GM21737 (cell line): ENCODE results near the gene ATXN1.
A peak's percentile ranks its signal among the peaks of the same experiment; 100 is the strongest.

Experiments
- ATAC-seq: cut with Tn5 transposase; IDR thresholded peaks from one replicate; pipeline ENCODE4 v1.9.1; 2021; ENCODE audit warnings: mild to moderate bottlenecking, moderate library complexity; ENCODE audit not compliant: unreplicated experiment

Gene ATXN1

GRCh38 chr6:16326971-16327776, 434.1 kb downstream of the ATXN1 start:
- no peak for ATAC-seq

DNA sequence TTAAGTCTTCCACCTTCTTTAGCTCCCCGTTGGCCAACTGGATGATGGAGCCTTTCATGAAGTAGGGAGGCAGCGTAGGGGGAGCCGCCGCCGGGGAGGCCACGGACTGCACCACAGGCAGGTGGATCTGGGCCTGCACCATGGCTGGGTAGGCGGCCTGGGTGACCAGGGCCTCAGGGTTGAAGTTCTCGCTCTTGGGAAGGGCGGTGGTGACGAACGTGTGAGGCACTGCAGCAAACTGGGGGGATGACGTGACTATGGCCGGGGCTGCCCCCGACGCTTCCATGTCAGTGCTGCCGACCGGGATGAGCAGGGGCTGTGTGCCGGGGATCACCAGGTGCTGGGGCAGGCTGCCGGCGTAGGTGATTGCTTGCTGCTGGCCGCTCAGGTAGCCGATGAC, 434.7 kb downstream of the ATXN1 start:
- ATAC-seq: no peak

DNA sequence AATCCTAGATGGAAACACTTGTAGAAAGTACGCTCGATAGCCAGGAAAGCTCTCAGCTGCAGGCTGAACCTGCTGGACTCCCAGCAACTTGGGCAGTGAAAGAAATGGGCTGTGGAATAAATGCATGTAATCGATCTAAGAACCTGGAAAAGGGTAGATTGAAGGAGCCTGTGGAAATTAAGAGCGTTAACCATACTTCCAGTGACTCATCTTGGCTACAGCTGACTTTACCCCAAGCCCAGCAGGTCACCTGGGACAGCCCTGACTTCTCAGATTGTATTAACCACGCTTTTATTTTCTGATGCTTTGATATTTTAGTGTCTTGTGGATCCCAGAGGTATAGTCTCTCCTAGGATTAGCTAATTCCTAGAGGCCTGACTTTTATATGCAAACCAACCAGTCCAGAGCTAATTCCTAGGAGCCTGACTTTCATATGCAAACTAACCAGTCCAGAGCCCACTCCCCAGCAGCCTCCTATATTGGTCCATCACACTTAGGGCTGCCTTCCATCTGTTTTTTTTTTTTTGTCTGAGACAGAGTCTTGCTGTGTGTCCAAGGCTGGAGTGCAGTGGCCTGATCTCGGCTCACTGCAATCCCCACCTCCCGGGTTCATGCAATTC, 436.5 kb downstream of the ATXN1 start:
- no peak for ATAC-seq

GRCh38 chr6:16324184-16324583, 437.1 kb downstream of the ATXN1 start:
- ATAC-seq: no peak

- peak; percentile 73 for ATAC-seq
Measured at GRCh38 chr6:16322666-16323312, 438.5 kb downstream of the ATXN1 start.

DNA sequence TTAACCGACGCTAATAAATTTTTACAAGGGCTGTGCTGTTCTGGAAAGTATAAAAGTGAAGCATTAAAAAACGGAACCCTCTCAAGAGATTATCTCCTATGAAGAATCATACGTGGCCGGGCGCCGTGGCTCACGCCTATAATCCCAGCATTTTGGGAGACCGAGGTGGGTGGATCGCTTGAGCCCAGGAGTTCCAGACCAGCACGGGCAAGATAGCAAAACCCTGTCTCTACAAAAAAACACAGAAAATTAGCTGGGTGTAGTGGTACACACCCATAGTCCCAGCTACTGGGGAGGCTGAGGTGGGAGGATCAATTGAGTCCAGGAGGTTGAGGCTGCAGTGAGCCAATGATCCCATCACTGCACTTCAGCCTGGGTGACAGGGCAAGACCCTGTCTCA, 439.4 kb downstream of the ATXN1 start:
- no peak for ATAC-seq

DNA sequence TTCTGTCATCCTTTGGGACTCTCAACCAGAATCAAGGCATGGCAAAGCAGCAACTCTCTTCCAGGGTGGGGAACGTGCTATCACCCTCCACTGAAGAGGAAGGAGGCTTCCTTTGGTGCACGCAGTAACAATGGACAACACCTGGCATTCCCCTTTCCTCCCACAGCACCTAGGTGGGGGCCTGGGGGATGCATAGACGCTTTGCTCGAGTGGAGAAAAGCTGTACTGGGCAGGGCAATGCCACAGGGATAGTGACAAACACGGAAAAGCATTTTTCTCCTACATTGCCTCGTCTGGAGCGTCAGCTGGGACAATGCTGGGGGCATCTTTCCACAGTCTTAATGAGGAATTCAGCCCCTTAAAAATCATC, 439.9 kb downstream of the ATXN1 start:
- ATAC-seq: no peak

GRCh38 chr6:16320533-16321340, 440.5 kb downstream of the ATXN1 start:
- no peak for ATAC-seq

GRCh38 chr6:16319813-16320532, 441.3 kb downstream of the ATXN1 start:
- peak; percentile 64 for ATAC-seq

DNA sequence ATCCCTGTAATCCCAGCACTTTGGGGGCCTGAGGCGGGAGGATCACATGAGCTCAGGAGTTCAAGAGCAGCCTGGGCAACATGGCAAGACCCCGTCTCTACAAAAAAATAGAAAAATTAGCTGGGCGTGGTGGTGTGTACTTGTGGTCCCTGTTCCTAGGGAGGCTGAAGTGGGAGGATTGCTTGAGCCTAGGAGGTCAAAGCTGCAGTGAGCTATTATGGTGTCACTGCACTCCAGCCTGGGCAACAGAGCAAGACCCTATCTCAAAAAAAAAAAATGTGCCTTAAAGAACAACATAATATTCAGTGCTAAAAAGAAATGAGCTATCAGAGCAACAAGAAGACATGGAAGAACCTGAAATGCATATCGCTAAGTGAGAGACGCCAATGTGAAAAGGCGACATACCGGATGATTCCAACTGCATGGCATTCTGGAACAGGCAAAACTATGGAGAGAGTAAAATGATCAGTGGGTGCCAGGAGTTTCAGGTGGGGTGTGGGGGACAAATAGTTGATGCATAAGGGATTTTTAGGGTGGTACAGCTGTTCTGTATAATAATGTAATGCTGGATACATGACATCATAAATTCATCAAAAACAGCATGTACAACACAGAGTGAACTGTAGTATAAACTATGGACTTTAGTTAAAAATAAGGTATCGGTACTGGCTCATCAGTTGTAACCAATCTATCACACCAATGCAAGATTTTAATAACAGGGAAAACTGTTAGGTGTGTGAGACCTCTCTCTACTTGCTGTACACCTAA, 442.1 kb downstream of the ATXN1 start:
- ATAC-seq: no peak

DNA sequence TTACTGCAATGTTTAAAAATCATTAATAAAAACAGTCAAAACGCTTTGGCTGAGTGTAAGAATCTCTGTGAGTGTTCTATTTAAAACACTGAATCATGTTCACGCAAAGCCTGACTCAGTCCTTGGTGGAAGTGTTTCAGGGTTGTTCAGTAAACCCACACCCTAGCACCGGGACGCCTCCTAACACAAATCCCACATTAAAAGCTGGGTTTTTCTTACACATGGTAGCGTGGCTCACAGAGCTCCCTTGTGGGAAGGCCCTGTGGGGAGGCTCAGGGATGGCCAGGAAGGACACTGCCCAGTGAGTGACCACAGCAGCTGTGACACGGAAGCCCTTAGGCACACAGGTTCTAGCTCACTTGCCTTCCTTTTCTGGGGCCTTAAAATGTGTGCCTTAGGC, 442.7 kb downstream of the ATXN1 start:
- no peak for ATAC-seq

- ATAC-seq: no peak
Measured at GRCh38 chr6:16316741-16317251, 444.5 kb downstream of the ATXN1 start.

GRCh38 chr6:16314296-16314695, 447.0 kb downstream of the ATXN1 start:
- ATAC-seq: no peak

GRCh38 chr6:16313732-16314131, 447.5 kb downstream of the ATXN1 start:
- ATAC-seq: no peak

DNA sequence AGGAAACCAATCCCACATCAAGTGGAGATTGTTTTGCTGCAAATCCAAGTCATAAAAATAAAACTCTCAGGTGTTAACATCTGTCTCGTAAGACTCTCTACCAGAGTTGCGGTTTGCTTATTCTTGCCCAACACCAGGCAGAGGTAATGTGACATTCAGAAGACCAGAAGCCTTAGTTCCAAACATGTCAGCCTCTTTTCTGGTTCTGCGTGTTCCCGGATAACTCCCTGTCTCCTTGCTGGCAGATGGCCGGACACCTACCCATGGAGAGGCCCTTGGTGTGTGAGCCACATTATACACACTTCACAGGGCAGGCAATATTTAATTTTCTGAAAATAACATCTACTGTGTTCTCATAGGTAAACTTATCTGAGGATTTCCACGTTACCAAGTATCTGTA, 449.5 kb downstream of the ATXN1 start:
- no peak for ATAC-seq

- no peak for ATAC-seq
Measured at GRCh38 chr6:16306334-16306733, 454.9 kb downstream of the ATXN1 start.

GRCh38 chr6:16305788-16306187, 455.5 kb downstream of the ATXN1 start:
- ATAC-seq: peak; percentile 15

DNA sequence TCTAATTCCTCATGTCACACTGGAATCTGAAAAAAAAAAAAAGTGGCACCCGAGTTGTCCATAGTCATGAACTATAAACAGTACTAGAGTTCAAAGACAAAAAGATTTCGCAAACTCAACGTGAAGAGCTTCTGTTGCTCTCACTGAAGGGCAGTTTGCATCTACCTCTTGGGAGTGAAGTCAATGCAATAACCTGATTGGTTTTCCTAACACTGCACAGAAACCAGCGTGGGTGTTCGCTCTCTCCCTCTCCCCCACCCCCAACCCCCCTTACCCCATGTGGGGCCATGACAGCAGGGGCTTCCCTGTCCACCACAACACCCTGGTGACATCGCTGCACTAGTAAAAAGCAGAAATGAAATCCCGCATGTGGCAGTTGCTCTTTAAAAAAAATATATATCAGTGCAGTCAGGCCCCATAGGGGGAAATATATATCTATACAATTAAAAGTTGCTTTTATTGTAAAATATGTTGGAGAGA, 456.0 kb downstream of the ATXN1 start:
- ATAC-seq: peak; percentile 75

- no peak for ATAC-seq
Measured at GRCh38 chr6:16302721-16303552, 458.3 kb downstream of the ATXN1 start.
